Neuronal stem cell (in vitro differentiated cells): ENCODE data around the gene BCAR1.
"Not testable (repeated sequence)": the region's sequence is repeated elsewhere in the genome, so short reads cannot be mapped to it uniquely, and the experiment has no call there.

Source experiments
- DNase-seq: peaks from one replicate; pipeline ENCODE4 v3.0.0-alpha.2; 2013; ENCODE audit warnings: low spot score
- H2AFZ ChIP-seq: one replicate; pipeline ENCODE4 v1.6.1; 2013; ENCODE audit warnings: mild to moderate bottlenecking, low read length, inconsistent platforms
- H2AK5ac ChIP-seq: 2 replicates; pipeline ENCODE4 v1.6.1; 2013; ENCODE audit warnings: low read depth, mild to moderate bottlenecking, inconsistent platforms, low read length, moderate library complexity, mixed read lengths
- H2BK120ac ChIP-seq: 2 replicates; pipeline ENCODE4 v1.6.1; 2013; ENCODE audit warnings: low read depth, mild to moderate bottlenecking, inconsistent platforms, low read length, moderate library complexity, mixed read lengths
- H2BK12ac ChIP-seq: one replicate; pipeline ENCODE4 v1.6.1; 2013; ENCODE audit warnings: low read length, inconsistent platforms
- H2BK15ac ChIP-seq: 2 replicates; pipeline ENCODE4 v1.6.1; 2013; ENCODE audit warnings: mild to moderate bottlenecking, low read length, inconsistent platforms, mixed read lengths
- H2BK5ac ChIP-seq: one replicate; pipeline ENCODE4 v1.6.1; 2013; ENCODE audit warnings: inconsistent platforms, mild to moderate bottlenecking, low read length, moderate library complexity
- H3K14ac ChIP-seq: one replicate; pipeline ENCODE4 v1.6.1; 2013; ENCODE audit warnings: low read length, inconsistent platforms
- H3K18ac ChIP-seq: 2 replicates; pipeline ENCODE4 v1.6.1; 2013; ENCODE audit warnings: low read length, inconsistent platforms
- H3K23ac ChIP-seq: 2 replicates; pipeline ENCODE4 v1.6.1; 2013; ENCODE audit warnings: low read depth, mild to moderate bottlenecking, mixed read lengths, low read length, inconsistent platforms; ENCODE audit not compliant: poor library complexity
- H3K27ac ChIP-seq: replicated peaks from 3 replicates; pipeline ENCODE4 v1.5.1; 2013; ENCODE audit warnings: low read length, inconsistent platforms
- H3K27me3 ChIP-seq, 3 experiments: 2 replicates each; pipeline ENCODE4 v1.6.1; 2013; ENCODE audit warnings: low read length in 3 of 3, mild to moderate bottlenecking in 2 of 3, inconsistent platforms in 1 of 3, low read depth in 1 of 3, mixed read lengths in 1 of 3, moderate library complexity in 1 of 3; ENCODE audit not compliant: control insufficient read depth in 3 of 3, insufficient read depth in 3 of 3
- H3K36me3 ChIP-seq, 2 donors: replicated peaks in 1 of 2; 2 replicates each; pipeline ENCODE4 v1.6.1; 2013; ENCODE audit warnings: low read length in 2 of 2; ENCODE audit not compliant: control insufficient read depth in 2 of 2, insufficient read depth in 2 of 2
- H3K4ac ChIP-seq: 2 replicates; pipeline ENCODE4 v1.6.1; 2013; ENCODE audit warnings: inconsistent platforms, mild to moderate bottlenecking, low read length, moderate library complexity
- H3K4me1 ChIP-seq, 2 donors: 1 replicate in 1 of 2; 2 replicates in 1 of 2; pipeline ENCODE4 v1.6.1; 2013; ENCODE audit warnings: low read length in 2 of 2, low read depth in 1 of 2; ENCODE audit not compliant: control insufficient read depth in 2 of 2, insufficient read depth in 1 of 2
- H3K4me2 ChIP-seq: one replicate; pipeline ENCODE4 v1.6.1; 2013; ENCODE audit warnings: mild to moderate bottlenecking, low read length, inconsistent platforms; ENCODE audit not compliant: insufficient read depth, poor library complexity, severe bottlenecking
- H3K4me3 ChIP-seq, 2 donors: 2 replicates each; pipeline ENCODE4 v1.5.1; 2013; ENCODE audit warnings: low read length in 2 of 2, mild to moderate bottlenecking in 2 of 2, inconsistent platforms in 1 of 2, moderate library complexity in 1 of 2
- H3K79me1 ChIP-seq: one replicate; pipeline ENCODE4 v1.6.1; 2013; ENCODE audit warnings: low read depth, mild to moderate bottlenecking, inconsistent platforms, low read length, moderate library complexity
- H3K9ac ChIP-seq: one replicate; pipeline ENCODE4 v1.6.1; 2013; ENCODE audit warnings: mild to moderate bottlenecking, low read depth, low read length, inconsistent platforms; ENCODE audit not compliant: poor library complexity
- H3K9me3 ChIP-seq, 2 donors: replicated peaks in 1 of 2; 2 replicates each; pipeline versions ENCODE3 to v1.6.1; 2013; ENCODE audit warnings: low read length in 2 of 2, mild to moderate bottlenecking in 2 of 2, inconsistent platforms in 1 of 2, low read depth in 1 of 2, mixed read lengths in 1 of 2, moderate library complexity in 1 of 2; ENCODE audit not compliant: control insufficient read depth in 2 of 2, insufficient read depth in 1 of 2
- H4K8ac ChIP-seq: one replicate; pipeline ENCODE4 v1.6.1; 2013; ENCODE audit warnings: low read depth, mild to moderate bottlenecking, inconsistent platforms, low read length, moderate library complexity
- H4K91ac ChIP-seq: one replicate; pipeline ENCODE4 v1.6.1; 2013; ENCODE audit warnings: low read length, low read depth, mild to moderate bottlenecking, inconsistent platforms; ENCODE audit not compliant: poor library complexity
- WGBS, 2 donors: extraction: QIAGEN DNeasy Blood & Tissue Kit; methylation state at CpG; one replicate each; pipeline ENCODE4 v1.1.7; 2013; ENCODE audit warnings: missing lambda C conversion rate in 2 of 2, mixed read lengths in 1 of 2; ENCODE audit not compliant: insufficient read length in 2 of 2, insufficient replicate concordance in 1 of 2; ENCODE audit errors: extremely low coverage in 2 of 2; 5-methylcytosine and 5-hydroxymethylcytosine counted together

BCAR1 gene

GRCh38 chr16:75280331-75280804 is 28.9 kb upstream of the BCAR1 start:
- peaks cover 0 to 1% (median 0%) of the 10 kb centered on the region in 3 experiments for H3K27me3 ChIP-seq
- H2AFZ ChIP-seq: no peak overlapping the region
- H4K8ac ChIP-seq: no peak overlapping the region
- no peak overlapping the region for H2BK15ac ChIP-seq
- H3K18ac ChIP-seq: no peak overlapping the region
- H3K4me2 ChIP-seq: no peak overlapping the region
- no peak overlapping the region for H2BK12ac ChIP-seq
- no peak overlapping the region for H2BK5ac ChIP-seq
- peaks cover 0 to 2% of the 10 kb centered on the region in 2 donors for H3K9me3 ChIP-seq
- no peak overlapping the region for H3K4ac ChIP-seq
- peaks cover 0 to 6% of the 10 kb centered on the region in 2 donors for H3K4me1 ChIP-seq
- no peak for DNase-seq
- H2AK5ac ChIP-seq: no peak overlapping the region
- no CpG with 5 or more reads among the region's 8 CpGs for WGBS, 2 donors
- H3K14ac ChIP-seq: no peak overlapping the region
- no peak overlapping the region for H3K4me3 ChIP-seq
- H3K36me3 ChIP-seq: peaks cover 3 to 6% of the 10 kb centered on the region in 2 donors
- no peak overlapping the region for H2BK120ac ChIP-seq
- no peak overlapping the region for H3K9ac ChIP-seq
- H3K79me1 ChIP-seq: no peaks in the 10 kb centered on the region
- H3K23ac ChIP-seq: no peak overlapping the region
- H3K27ac ChIP-seq: no peak overlapping the region
- H4K91ac ChIP-seq: no peak overlapping the region

- Histone ChIP-seq H3K27me3 (peaks cover 0 to 1% (median 0%) of the 10 kb centered on the region in 3 experiments), H2BK12ac (no peak overlapping the region), H2BK15ac (no peak overlapping the region), H3K9ac (no peak overlapping the region), H4K91ac (no peak overlapping the region), H3K18ac (no peak overlapping the region), H2BK120ac (no peak overlapping the region), H3K36me3 (no peaks in the 10 kb centered on the region), H2AK5ac (no peak overlapping the region), H3K23ac (no peak overlapping the region), H3K4ac (no peak overlapping the region), H2AFZ (no peak overlapping the region), H3K14ac (no peak overlapping the region), H3K79me1 (no peaks in the 10 kb centered on the region), H4K8ac (no peak overlapping the region), H3K4me3 (no peak overlapping the region), H3K9me3 (peaks cover 0 to 2% of the 10 kb centered on the region in 2 donors), H2BK5ac (no peak overlapping the region), H3K4me2 (no peak overlapping the region), H3K4me1 (peaks cover 0 to 6% of the 10 kb centered on the region in 2 donors), H3K27ac (no peak overlapping the region)
- no CpG with 5 or more reads among the region's 10 CpGs for WGBS, 2 donors
- DNase-seq: no peak
These were observed 27.9 kb upstream of the BCAR1 start for GRCh38 chr16:75279305-75279704.

- WGBS, 2 donors: no CpG with 5 or more reads among the region's 23 CpGs
These were observed 21.9 kb upstream of the BCAR1 start for GRCh38 chr16:75273054-75273925.

GRCh38 chr16:75272629-75273028 is 21.2 kb upstream of the BCAR1 start:
- H3K27me3 ChIP-seq, H3K36me3 ChIP-seq, H2BK12ac ChIP-seq, H3K9me3 ChIP-seq, DNase-seq, H3K23ac ChIP-seq, H2AFZ ChIP-seq, H3K27ac ChIP-seq, H3K9ac ChIP-seq, H2AK5ac ChIP-seq, H3K18ac ChIP-seq, H2BK120ac ChIP-seq, H3K4me1 ChIP-seq, H4K91ac ChIP-seq, H3K4me2 ChIP-seq, H2BK5ac ChIP-seq, H3K14ac ChIP-seq, H2BK15ac ChIP-seq, H3K4me3 ChIP-seq, H3K4ac ChIP-seq, H3K79me1 ChIP-seq: not testable (repeated sequence)
- peak overlapping the region; percentile 65 for H4K8ac ChIP-seq
- no CpG with 5 or more reads among the region's 10 CpGs for WGBS, 2 donors

More at GRCh38 chr16:75273054-75273925, 21.9 kb upstream of the BCAR1 start:
- H3K79me1 ChIP-seq: no peaks in the 10 kb centered on the region
- no peak overlapping the region for H3K9ac ChIP-seq
- H3K4me3 ChIP-seq: no peak overlapping the region
- no peak overlapping the region for H2BK120ac ChIP-seq
- peak overlapping the region; percentile 56 for H2AK5ac ChIP-seq
- H2BK5ac ChIP-seq: no peak overlapping the region
- no peak overlapping the region for H3K14ac ChIP-seq
- no peak for DNase-seq
- H2BK15ac ChIP-seq: peak overlapping the region; percentile 67
- H3K36me3 ChIP-seq: no peaks in the 10 kb centered on the region
- peak overlapping the region; percentile 65 for H3K23ac ChIP-seq
- H3K4ac ChIP-seq: no peak overlapping the region
- no peak overlapping the region for H3K4me2 ChIP-seq
- H3K4me1 ChIP-seq: peaks cover 2 to 5% of the 10 kb centered on the region in 2 donors
- H3K9me3 ChIP-seq: peaks cover 0 to 2% of the 10 kb centered on the region in 2 donors
- no peak overlapping the region for H3K27ac ChIP-seq
- no peak overlapping the region for H2BK12ac ChIP-seq
- H4K8ac ChIP-seq: no peak overlapping the region
- H3K18ac ChIP-seq: peak overlapping the region; percentile 28
- H3K27me3 ChIP-seq: no peaks in the 10 kb centered on the region
- H2AFZ ChIP-seq: no peak overlapping the region
- H4K91ac ChIP-seq: no peak overlapping the region
